ENCODE measurements around the gene PLXND1. TPM values are rescaled to one million over a fixed set of nuclear protein-coding genes. Genes with fewer than 3 reads are reported as not detected.

The PLXND1 gene
- total RNA-seq, 2 donors from 2014 or later: 207 to 246 TPM

DNA sequence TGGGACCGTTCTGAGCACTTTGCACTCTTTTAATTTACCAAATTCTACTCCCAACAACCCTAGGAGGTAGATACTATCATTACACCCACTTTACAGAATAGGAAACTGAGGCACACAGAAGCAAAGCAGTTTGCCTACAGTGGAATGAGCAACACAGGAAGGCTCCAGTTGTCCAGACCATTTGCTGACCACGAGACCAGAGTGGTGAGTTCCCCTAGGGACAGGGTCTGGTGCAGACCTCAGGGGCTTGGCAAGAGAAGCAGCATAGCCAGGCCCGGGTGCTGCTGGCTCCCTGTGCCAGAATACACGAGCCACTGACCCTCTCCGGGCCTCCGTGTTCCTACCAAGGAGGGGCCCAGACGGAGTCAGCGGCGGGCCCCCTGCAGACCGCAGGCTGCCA, 26.5 kb downstream of the PLXND1 start:
- H3K27ac ChIP-seq: no peak overlapping the region
- H3K4me3 ChIP-seq: no peak overlapping the region
- no peaks in the 10 kb centered on the region for H3K4me1 ChIP-seq (ENCODE audit: control insufficient read depth in 1 of 2, low read depth in 2 of 2)
- TF ChIP-seq, protein P1, sequence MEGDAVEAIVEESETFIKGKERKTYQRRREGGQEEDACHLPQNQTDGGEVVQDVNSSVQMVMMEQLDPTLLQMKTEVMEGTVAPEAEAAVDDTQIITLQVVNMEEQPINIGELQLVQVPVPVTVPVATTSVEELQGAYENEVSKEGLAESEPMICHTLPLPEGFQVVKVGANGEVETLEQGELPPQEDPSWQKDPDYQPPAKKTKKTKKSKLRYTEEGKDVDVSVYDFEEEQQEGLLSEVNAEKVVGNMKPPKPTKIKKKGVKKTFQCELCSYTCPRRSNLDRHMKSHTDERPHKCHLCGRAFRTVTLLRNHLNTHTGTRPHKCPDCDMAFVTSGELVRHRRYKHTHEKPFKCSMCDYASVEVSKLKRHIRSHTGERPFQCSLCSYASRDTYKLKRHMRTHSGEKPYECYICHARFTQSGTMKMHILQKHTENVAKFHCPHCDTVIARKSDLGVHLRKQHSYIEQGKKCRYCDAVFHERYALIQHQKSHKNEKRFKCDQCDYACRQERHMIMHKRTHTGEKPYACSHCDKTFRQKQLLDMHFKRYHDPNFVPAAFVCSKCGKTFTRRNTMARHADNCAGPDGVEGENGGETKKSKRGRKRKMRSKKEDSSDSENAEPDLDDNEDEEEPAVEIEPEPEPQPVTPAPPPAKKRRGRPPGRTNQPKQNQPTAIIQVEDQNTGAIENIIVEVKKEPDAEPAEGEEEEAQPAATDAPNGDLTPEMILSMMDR (IDR thresholded peaks at IDR 0.05): no peak
- no peaks in the 10 kb centered on the region for H3K9me3 ChIP-seq
- ATAC-seq (ENCODE audit: insufficient number of reproducible peaks, low FRiP score, low read depth) (no peak), DNase-seq (ENCODE audit: low spot score) (no peak)
- H3K36me3 ChIP-seq: peaks cover 22% of the 10 kb centered on the region
- H3K27me3 ChIP-seq (replicated peaks; ENCODE audit: insufficient read depth): no peaks in the 10 kb centered on the region

DNA sequence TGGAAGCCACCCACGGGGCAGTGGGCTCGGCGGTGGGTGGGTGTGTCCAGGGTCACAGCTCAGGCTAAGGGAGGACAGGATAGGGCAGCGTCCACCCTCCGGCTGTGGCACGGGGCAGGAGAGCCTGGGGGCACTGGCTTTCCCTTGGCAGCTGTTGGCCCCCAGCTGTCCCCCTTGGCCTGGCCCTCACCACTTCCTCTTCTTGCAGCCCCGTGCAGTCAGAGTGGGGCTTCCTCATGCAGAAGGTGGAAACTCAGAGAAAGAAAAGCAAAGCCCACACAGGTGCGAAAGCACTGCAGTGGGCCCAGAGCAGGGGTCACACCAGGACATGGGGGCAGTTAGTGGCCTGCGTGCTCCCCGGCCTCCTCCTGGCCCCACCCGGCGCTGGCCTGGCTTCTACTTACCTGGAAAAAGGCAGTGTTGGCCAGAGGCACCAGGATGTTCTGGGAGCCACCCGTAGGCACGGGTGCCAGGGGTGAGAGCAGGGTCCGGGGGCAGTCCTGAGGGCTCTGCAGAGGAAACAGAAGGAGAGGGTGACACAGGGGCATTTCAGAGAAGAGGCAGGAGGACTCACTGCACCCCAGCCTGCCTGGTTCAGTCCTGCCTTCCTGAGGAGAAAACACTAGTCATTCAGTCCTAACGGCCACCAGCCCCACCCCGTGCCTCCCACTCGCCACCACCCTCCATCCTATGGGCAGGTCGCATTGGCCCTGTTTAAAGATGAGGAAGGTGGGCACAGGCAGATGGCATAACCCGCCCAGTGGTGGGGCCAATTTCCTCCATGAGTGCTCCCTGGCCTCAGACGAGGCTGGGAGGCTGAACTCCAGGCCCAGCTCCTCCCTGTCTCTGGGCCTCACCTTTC, 28.3 kb downstream of the PLXND1 start:
- H3K9me3 ChIP-seq: no peaks in the 10 kb centered on the region
- H3K4me3 ChIP-seq: no peak overlapping the region
- H3K27ac ChIP-seq: peak overlapping the region; percentile 34 to 52
- H3K4me1 ChIP-seq (ENCODE audit: control insufficient read depth in 1 of 2, low read depth in 2 of 2): no peaks in the 10 kb centered on the region
- DNase-seq (ENCODE audit: low spot score): no peak
- no peaks in the 10 kb centered on the region for H3K27me3 ChIP-seq (replicated peaks; ENCODE audit: insufficient read depth)
- peaks cover 24% of the 10 kb centered on the region for H3K36me3 ChIP-seq
- TF ChIP-seq, protein P1 (IDR thresholded peaks at IDR 0.05): no peak
- no peak for ATAC-seq (ENCODE audit: insufficient number of reproducible peaks, low FRiP score, low read depth)

DNA sequence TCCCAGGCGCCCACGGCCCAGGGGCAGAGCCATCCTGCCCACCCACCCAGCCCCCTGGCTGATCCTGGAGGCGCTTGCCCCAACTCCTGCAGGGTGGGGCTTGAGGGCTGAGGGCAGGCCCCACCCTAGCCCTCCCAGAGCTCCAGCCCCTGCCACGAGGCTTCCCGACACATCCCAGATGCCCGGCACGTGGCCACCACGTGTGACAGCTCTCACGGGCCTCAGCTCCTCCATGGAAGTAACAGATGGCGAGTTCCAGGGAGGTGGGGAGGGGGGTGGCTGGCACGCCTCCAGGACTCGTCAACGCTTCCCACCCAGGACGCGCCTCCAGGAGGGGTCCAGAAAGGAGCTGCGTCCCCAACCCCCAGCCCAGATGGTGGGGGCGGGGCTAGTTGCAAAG, 29.1 kb downstream of the PLXND1 start:
- no peak for DNase-seq (ENCODE audit: low spot score)
- H3K4me3 ChIP-seq: no peak overlapping the region
- H3K36me3 ChIP-seq: peaks cover 27% of the 10 kb centered on the region
- ATAC-seq (ENCODE audit: insufficient number of reproducible peaks, low FRiP score, low read depth): no peak
- TF ChIP-seq, protein P1 (IDR thresholded peaks at IDR 0.05): no peak
- H3K27me3 ChIP-seq (replicated peaks; ENCODE audit: insufficient read depth): no peaks in the 10 kb centered on the region
- H3K4me1 ChIP-seq (ENCODE audit: control insufficient read depth in 1 of 2, low read depth in 2 of 2): no peaks in the 10 kb centered on the region
- peak overlapping the region in 1 of 2 donors; percentile 52 for H3K27ac ChIP-seq
- H3K9me3 ChIP-seq: no peaks in the 10 kb centered on the region

DNA sequence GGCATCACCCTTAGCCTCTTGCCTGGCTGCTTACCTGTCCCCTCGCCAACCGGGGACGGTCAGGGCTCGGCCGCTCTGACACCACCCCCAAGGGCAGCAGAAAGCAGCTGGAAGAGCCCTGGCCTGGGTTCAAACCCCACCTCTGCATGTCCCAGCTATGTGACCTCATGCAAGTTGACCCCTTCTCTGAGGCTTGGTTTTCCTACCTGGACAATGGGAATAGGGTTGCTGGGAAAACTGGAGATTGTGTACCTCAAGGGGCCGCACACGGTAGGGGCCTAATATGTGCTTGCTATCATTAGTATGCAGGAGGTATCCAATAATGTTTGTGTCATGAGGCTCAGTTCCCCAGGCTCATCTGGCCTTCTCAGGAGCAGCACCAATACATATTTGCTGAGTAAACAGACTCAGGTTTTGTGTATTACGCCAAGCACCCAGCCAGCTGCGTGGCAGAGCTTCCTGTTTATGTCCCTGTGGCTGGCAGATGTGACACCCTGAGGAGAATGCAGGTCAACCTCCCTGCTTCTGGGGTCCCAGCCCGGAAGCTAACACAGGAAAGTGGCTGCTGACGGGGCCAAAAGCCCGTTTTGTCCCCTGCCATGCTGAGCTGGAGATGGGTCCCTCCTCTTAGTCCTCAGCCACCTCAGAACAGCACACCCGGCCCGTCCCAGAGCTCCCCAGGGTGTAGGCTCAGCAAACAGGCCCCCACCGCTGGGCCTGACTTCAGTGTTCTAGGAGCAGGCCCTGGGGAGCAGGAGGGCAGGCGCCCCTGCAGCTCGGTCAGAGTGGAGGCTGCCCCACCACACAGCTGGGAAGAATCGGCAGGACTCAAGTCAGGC, 29.7 kb downstream of the PLXND1 start:
- DNase-seq (ENCODE audit: low spot score) (no peak), ATAC-seq (ENCODE audit: insufficient number of reproducible peaks, low FRiP score, low read depth) (no peak)
- Histone ChIP-seq H3K4me3 (no peak overlapping the region), H3K9me3 (no peaks in the 10 kb centered on the region), H3K4me1 (ENCODE audit: control insufficient read depth in 1 of 2, low read depth in 2 of 2) (no peaks in the 10 kb centered on the region), H3K36me3 (peaks cover 25% of the 10 kb centered on the region), H3K27ac (peak overlapping the region in 1 of 2 donors; percentile 52), H3K27me3 (replicated peaks; ENCODE audit: insufficient read depth) (no peaks in the 10 kb centered on the region)
- TF ChIP-seq, protein P1 (IDR thresholded peaks at IDR 0.05): no peak

DNA sequence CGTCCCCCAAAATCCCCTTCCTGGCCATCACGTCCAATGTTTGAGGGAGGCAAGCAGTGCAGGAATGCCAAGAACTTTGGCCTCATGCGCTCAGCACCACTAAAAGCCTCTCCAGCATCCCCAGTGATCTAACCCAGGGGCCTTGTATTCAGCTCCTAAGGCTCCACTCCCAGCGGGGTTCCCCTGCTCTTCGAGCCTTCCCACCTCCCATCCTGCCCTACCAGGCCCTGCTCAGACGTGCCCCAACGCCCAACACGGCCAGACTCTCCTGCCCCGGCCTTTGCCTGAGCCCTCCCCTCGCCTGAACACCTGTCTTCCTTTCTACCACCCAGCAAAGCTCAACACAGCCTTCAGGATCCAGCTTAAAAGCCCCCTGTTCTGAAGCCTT, 30.5 kb downstream of the PLXND1 start:
- Histone ChIP-seq H3K4me3 (no peak overlapping the region), H3K36me3 (peaks cover 27% of the 10 kb centered on the region), H3K27ac (no peak overlapping the region), H3K4me1 (ENCODE audit: control insufficient read depth in 1 of 2, low read depth in 2 of 2) (no peaks in the 10 kb centered on the region), H3K27me3 (replicated peaks; ENCODE audit: insufficient read depth) (no peaks in the 10 kb centered on the region), H3K9me3 (no peaks in the 10 kb centered on the region)
- DNase-seq (ENCODE audit: low spot score) (no peak), ATAC-seq (ENCODE audit: insufficient number of reproducible peaks, low FRiP score, low read depth) (no peak)
- TF ChIP-seq, protein P1 (IDR thresholded peaks at IDR 0.05): no peak

Data from thoracic aorta (tissue), 2 donors.